Stimulated activated CD8-positive, alpha-beta memory T cell treated with anti-CD3 and anti-CD28 coated beads, Interleukin-2, amount 100 ng/mL, for 1 hour (primary cell): ENCODE results near the gene DNAJC3.
A peak's percentile ranks its signal among the peaks of the same experiment; 100 is the strongest.
"Not testable (repeated sequence)": the region's sequence is repeated elsewhere in the genome, so short reads cannot be mapped to it uniquely, and the experiment has no call there.

Source experiments
- DNase-seq, 2 donors: peaks; one replicate each; pipeline ENCODE4 v3.0.0-alpha.2; 2020; ENCODE audit warnings: low read depth in 2 of 2

DNAJC3 gene

DNA sequence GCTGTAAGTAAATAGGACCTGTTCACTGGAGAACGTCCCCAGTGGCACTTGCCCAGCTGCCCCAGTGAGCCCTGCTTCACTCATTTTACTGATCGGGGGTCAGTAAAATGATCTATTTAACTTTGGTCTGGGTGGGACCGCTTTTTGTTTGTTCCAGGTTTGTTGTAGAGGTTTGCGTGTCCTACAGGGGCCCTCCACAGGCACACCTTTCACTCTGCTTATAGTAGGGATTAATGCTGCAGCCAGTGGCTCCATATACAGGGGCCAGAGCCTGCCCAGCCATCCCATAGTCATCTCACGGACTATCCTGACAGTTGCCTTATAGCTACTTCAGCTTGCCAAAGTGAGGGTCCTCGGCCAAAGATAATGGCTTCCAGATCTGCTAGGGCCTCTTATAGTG is 104.1 kb downstream of the DNAJC3 start:
- DNase-seq, result no peak

DNA sequence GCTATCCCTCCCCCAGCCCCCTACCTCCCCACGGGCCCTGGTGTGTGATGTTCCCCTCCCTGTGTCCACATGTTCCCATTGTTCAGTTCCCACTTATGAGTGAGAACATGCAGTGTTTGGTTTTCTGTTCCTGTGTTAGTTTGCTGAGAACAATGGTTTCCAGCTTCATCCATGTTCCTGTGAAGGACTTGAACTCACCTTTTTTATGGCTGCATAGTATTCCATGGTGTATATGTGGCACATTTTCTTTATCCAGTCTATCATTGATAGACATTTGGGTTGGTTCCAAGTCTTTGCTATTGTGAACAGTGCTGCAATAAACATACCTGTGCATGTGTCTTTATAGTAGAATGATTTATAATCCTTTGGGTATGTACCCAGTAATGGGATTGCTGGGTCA is 105.0 kb downstream of the DNAJC3 start:
- not testable (repeated sequence) for DNase-seq

GRCh38 chr13:95783747-95784146 is 106.8 kb downstream of the DNAJC3 start:
- DNase-seq, result no peak

DNA sequence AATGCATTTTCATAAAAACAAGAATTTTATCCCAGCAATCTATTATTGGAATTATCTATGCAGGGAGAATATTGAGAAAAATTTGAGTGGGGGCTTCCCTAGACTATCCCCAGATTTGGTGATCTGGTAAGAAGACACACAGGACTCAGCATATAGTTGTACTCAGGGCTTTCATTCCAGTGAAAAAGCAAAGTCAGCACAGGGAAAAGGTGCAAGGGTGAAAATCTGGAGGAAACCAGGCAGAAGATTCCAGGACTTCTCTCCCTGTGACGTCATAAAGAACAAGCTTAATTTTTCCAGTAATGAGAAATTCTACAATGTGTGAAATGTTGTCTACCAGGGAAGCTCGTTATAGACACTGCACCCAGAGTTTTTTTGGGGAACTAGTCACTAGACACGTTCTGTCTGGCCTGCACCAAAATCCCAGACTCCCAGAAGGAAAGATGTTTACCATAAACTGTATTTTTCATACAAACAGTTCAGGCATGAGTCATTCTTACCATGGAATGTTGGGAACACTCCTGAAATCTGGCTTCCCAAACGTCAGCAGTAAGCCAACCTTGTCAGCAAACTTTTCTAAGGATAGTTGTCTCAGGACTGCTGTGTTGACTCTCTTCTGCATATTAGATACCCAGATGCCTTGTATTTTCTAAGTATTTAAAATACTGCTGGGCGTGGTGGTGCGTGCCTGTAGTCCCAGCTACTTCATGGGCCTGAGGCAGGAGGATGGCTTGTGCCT is 107.4 kb downstream of the DNAJC3 start:
- DNase-seq, result no peak

DNA sequence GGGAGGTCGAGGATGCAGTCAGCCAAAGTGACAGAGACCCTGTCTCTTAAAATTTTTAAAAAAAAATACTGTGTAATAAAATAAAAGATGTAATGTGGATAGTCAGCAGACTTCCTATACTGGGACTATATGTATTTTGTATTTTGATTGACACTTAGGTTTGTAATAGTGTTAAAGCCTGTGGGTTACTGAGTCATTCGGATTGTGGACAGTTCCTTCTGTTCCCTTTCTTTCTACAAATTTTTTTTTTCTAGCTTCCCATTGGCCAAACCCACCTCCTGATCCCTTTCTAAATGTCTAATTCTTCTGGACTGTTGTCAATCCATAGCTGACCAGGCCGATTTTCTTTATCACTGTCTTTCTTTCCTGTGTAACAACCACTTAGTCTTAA is 108.0 kb downstream of the DNAJC3 start:
- no peak for DNase-seq

DNA sequence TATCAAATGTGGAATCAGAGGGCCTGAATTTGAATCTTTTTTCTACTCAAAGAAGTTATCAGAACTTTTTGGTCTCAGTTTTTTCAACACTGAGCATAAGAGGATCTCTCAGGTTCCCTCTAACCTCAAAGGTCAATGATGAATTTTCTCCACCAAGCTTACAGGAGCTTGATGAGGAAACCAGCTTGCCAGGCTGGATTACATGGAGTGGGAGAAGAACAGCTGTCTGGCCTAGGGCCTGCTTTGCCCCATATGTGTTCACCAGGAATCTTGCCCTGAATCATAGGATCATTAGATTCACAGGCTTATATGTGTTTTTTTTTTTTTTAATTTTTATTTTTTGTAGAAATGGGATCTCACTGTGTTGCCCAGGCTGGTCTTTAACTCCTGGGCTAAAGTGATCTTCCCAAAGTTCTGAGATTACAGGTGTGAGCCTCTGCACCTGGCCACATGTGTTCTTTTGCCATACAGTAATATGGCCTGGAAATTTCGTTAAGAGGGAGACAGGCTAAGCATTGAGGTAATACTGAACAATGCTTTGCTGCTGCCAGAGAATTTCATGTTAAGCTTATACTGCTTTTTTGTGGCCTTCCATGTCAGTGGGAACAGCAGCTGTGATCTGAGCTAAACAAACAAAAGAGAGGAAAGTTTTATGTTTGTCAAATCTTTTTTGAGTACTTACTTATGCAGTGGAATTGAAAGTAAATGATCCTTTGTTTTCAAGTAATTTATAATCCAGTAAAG is 110.6 kb downstream of the DNAJC3 start:
- no peak for DNase-seq

DNA sequence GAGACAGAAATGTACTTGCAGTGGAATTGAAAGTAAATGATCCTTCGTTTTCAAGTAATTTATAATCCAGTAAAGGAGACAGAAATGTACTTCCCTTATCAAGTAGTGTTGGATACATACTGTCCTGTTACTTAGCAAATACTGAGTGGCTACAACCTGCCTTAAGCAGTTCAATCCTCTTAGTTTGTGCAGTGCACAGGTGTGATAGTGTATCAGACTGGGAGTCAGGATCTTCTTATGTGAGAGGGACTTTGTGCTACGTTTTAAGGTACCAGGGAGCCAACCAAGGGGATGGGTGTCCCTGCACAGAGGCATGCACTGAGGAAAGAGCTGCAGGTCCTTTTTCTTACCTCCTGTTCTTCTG is 111.1 kb downstream of the DNAJC3 start:
- DNase-seq, result no peak

GRCh38 chr13:95789315-95789714 is 112.4 kb downstream of the DNAJC3 start:
- not testable (repeated sequence) for DNase-seq

- no peak for DNase-seq
These were observed 114.3 kb downstream of the DNAJC3 start for GRCh38 chr13:95791084-95791722.

DNA sequence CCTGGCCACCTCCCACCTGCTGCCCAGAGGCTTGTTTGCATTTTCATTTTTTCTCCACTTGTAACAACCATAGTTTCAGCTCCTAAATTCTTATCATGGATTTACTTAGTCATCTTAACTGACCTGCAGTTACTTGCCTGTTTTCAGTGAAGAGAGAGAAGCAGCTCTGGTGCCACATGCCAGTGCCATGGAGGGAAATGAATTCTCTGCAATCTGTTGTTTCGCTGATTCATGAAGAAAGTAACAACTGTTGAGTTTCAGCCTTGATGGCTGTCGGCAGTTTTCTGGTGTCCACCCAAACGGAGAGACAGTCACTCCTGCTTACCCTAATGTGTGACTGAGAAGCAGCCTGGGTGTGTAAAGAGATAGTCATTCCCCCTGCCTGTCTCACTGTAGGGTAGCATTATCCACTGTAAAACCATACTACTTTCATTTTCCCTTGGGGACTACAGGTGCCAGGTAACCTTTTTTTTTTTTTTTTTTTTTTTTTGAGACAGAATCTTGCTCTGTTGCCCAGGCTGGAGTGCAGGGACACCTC is 116.1 kb downstream of the DNAJC3 start:
- no peak for DNase-seq

GRCh38 chr13:95793781-95794180 is 116.8 kb downstream of the DNAJC3 start:
- DNase-seq, result no peak

GRCh38 chr13:95797016-95797415 is 120.1 kb downstream of the DNAJC3 start:
- no peak for DNase-seq

DNA sequence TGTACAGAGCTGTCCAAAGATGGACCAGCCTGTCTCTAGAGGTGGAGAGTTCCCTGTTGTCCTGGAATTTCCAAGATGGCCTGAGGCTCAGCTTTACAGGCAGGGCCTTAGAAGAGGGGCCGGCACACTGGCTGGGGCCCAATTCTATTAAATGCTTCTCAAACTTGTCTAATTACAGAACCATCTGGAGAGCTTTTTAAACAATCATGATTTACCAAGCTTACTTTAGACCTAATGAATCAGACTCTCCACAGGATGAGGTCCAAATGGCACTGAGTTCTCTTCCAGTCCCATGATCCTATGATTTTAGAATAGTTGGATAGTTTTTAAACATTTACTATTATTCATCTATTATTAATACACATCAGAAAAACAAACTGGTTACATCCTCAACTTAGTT is 123.5 kb downstream of the DNAJC3 start:
- DNase-seq, result no peak

DNA sequence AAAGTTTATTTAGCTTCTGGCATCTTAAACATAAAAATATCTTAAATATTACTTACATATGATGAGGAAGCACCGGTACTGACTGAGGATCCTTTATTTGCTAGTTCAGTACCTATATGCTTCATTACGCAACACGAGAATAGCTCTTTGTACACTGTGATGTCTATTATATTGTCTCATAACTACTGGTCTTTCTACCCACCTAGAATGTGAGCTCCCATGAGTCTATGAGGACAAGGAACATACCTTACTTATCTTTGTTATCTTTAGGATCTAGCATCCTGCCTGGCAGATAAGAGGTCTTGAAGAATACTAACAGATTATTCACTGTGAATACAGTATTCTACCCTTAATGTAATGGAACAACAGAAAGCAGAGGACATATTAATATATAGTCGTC is 124.9 kb downstream of the DNAJC3 start:
- DNase-seq, result no peak

- no peak for DNase-seq
These were observed 129.0 kb downstream of the DNAJC3 start for GRCh38 chr13:95805921-95806320.

DNA sequence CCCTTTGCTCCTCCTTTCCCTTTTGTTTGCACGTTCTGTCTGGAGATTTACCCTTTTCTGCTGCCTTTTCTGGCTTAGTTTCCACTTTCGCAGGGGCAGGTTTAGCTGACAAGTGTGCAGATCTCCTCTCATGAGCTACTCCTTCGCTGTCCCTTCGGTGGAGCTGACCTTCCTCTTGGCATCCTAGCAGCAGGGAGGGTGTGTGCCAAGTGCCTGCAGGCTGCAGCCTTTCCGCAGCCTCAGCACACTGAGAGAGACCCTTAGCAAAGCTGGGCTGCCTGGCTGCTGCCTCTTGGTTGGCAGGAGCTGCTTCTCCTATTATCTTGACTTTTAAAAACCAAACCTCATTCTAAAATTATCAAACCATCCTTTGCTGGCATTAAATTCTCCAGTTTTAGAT is 132.5 kb downstream of the DNAJC3 start:
- DNase-seq, result no peak

GRCh38 chr13:95813139-95813538 is 136.2 kb downstream of the DNAJC3 start:
- no peak for DNase-seq

- no peak for DNase-seq
These were observed 137.6 kb downstream of the DNAJC3 start for GRCh38 chr13:95814495-95814894.

GRCh38 chr13:95822303-95822702 is 145.4 kb downstream of the DNAJC3 start:
- no peak for DNase-seq

DNA sequence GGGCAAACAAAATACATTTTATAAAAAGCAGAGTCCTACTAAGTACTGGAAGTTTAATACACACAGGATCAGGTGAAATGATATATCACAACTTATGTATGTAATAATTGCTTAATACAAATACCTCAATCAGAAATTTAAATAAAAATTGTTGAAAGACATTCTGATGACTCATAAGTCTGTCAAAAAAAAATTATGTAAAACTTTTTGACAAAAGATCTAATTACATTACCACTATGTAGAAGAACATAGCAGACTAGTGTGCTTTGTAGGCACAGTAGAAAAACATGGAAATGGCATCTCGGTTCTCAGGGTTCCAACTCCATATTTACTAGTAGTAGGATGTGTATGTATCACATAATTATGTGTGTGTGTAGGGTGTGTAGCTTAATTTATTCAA is 156.2 kb downstream of the DNAJC3 start:
- no peak for DNase-seq

- DNase-seq, result no peak
These were observed 156.8 kb downstream of the DNAJC3 start for GRCh38 chr13:95833719-95834118.

DNA sequence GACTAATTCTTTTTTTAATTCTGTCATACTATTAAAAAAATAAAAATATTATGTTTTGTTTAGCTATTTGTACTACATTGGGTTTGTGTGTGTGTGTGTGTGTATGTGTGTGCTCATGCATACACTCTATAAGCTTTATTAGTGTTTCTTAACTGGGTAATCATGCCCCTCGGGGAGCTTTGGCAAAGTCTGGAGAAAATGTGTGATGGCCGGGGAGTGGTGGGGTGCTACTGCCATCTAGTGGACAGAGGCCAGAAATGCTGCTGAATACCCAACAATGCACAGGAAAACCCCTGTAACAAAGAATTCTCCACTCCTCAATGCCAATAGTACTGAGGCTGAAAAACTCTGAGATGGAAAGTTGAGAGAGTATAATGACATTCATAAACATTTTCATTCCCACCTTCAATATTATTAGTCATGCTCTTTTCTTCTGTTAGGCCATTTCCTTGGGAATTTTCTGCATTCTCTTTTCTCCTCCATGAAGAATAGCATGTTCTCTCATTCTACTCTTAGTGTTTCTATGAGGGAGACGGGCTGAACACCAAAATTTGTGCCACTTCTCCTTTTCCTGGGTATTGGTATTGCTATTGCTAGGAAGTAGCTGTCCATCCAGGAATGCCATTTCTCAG is 157.3 kb downstream of the DNAJC3 start:
- DNase-seq, result peak; percentile 20 to 43
